GM12878 (cell line): ENCODE measurements around the gene PCGF1. TPM values are rescaled to one million over a fixed set of nuclear protein-coding genes. Genes with fewer than 3 reads are reported as not detected.
"Not testable (repeated sequence)": the region's sequence is repeated elsewhere in the genome, so short reads cannot be mapped to it uniquely, and the experiment has no call there.

ENCODE experiments used
- ATAC-seq: fragments of 200-7000 bp; cut with Tn5 transposase; 3 replicates; pipeline ENCODE4 v1.9.1; 2020; ENCODE audit warnings: mild to moderate bottlenecking, moderate library complexity
- BruUV-seq: library from RNA; stranded (reverse); fragments of 400-500 nt; replicated peaks from 2 replicates; lab custom pipeline; 2021; lab: Mats Ljungman, UMichigan
- CTCF ChIA-PET: fragments of 300-600 bp; sonication (Branson Sonifier 250); formaldehyde crosslinking; extraction: SDS; loops from one replicate; lab custom pipeline; 2021; ENCODE audit warnings: inconsistent platforms; lab: Yijun Ruan, JAX
- POLR2A ChIA-PET: fragments of 350-600 bp; formaldehyde crosslinking; extraction: SDS; loops from one replicate; lab custom pipeline; 2021; ENCODE audit warnings: inconsistent platforms; lab: Charles Lee
- RAD21 ChIA-PET: fragments of 300-600 bp; sonication (Branson Sonifier 250); formaldehyde crosslinking; loops from one replicate; lab custom pipeline; 2023; ENCODE audit warnings: antibody characterized with exemption; ENCODE audit not compliant: unreplicated experiment; lab: Charles Lee
- SMC1A ChIA-PET: fragments of 300-600 bp; sonication (Branson Sonifier 250); formaldehyde crosslinking; loops from one replicate; lab custom pipeline; 2023; ENCODE audit not compliant: unreplicated experiment, uncharacterized antibody; lab: Charles Lee
- DNase-seq: peaks from one replicate; pipeline ENCODE4 v3.0.0-alpha.2; 2011; ENCODE audit warnings: low read depth, low spot score
- FAIRE-seq: peaks from 3 replicates; lab custom pipeline; 2011; peaks lifted over from hg19 to GRCh38; lab: Jason Lieb, UNC
- H2AFZ ChIP-seq: 2 replicates; pipeline ENCODE4 v1.6.0; 2011; ENCODE audit warnings: low read depth, low read length, control low read depth; ENCODE audit not compliant: control insufficient read depth
- H3K27ac ChIP-seq: 2 replicates; pipeline ENCODE4 v1.5.1; 2011; ENCODE audit warnings: control low read depth; ENCODE audit not compliant: control insufficient read depth, insufficient read depth
- H3K27me3 ChIP-seq, 2 experiments: replicated peaks in 1 of 2; 2 replicates each; pipeline versions ENCODE4 v1.6.0 to v1.6.1; 2011; ENCODE audit warnings: low read length in 1 of 2; ENCODE audit not compliant: control insufficient read depth in 2 of 2, insufficient read depth in 2 of 2
- H3K36me3 ChIP-seq, 2 experiments: 2 replicates each; pipeline ENCODE4 v1.5.1; 2011; ENCODE audit warnings: low read length in 1 of 2; ENCODE audit not compliant: control insufficient read depth in 2 of 2, insufficient read depth in 2 of 2
- H3K4me1 ChIP-seq: 2 replicates; pipeline ENCODE4 v1.6.1; 2011; ENCODE audit warnings: mild to moderate bottlenecking, low read length, moderate library complexity, mixed read lengths; ENCODE audit not compliant: control insufficient read depth, insufficient read depth
- H3K4me2 ChIP-seq: 2 replicates; pipeline ENCODE4 v1.6.0; 2011; ENCODE audit warnings: control low read depth; ENCODE audit not compliant: control insufficient read depth, insufficient read depth
- H3K4me3 ChIP-seq: fragments of 200-600 bp; sonication (generic); 2 replicates; pipeline ENCODE4 v1.5.1; 2016
- H3K79me2 ChIP-seq: 2 replicates; pipeline ENCODE4 v1.6.0; 2011; ENCODE audit warnings: low read length; ENCODE audit not compliant: control insufficient read depth, insufficient read depth
- H3K9ac ChIP-seq: 2 replicates; pipeline ENCODE4 v1.8.0; 2011; ENCODE audit warnings: low read length, control low read depth, mixed read lengths; ENCODE audit not compliant: control insufficient read depth, insufficient read depth
- H3K9me3 ChIP-seq: replicated peaks from 3 replicates; pipeline ENCODE4 v1.5.1; 2011; ENCODE audit warnings: mild to moderate bottlenecking, low read length; ENCODE audit not compliant: control insufficient read depth, insufficient read depth
- H4K20me1 ChIP-seq: 2 replicates; pipeline ENCODE4 v1.6.0; 2011; ENCODE audit not compliant: control insufficient read depth, insufficient read depth
- BRCA1 ChIP-seq: IDR thresholded peaks from 2 replicates; pipeline ENCODE4 v1.6.1; 2011; ENCODE audit warnings: low read depth, low read length, improper control_type of control experiment
- ESRRA ChIP-seq: IDR thresholded peaks from 2 replicates; pipeline ENCODE4 v1.6.1; 2012; ENCODE audit warnings: mild to moderate bottlenecking, low read length, improper control_type of control experiment
- MEF2B ChIP-seq: fragments of 450-650 bp; IDR thresholded peaks from 2 replicates; pipeline ENCODE4 v1.6.1; 2018; ENCODE audit warnings: mild to moderate bottlenecking, moderate library complexity; ENCODE audit not compliant: partially characterized antibody, poor library complexity, severe bottlenecking
- NFXL1 ChIP-seq: fragments of 450-650 bp; IDR thresholded peaks from 2 replicates; pipeline ENCODE4 v1.6.1; 2017; ENCODE audit warnings: antibody characterized with exemption, mild to moderate bottlenecking, borderline replicate concordance
- RFX5 ChIP-seq: IDR thresholded peaks from 2 replicates; pipeline ENCODE4 v1.6.1; 2011; ENCODE audit warnings: low read depth, low read length, improper control_type of control experiment
- ZNF384 ChIP-seq: IDR thresholded peaks from 2 replicates; pipeline ENCODE4 v1.6.1; 2012; ENCODE audit warnings: low read depth, mild to moderate bottlenecking, low read length, improper control_type of control experiment, borderline replicate concordance
- WGBS: methylation state at CpG from one replicate; pipeline ENCODE4 v1.1.6; 2016; ENCODE audit warnings: low lambda C conversion rate; ENCODE audit not compliant: insufficient replicate concordance, insufficient coverage; ENCODE audit errors: missing lambda C conversion rate; 5-methylcytosine and 5-hydroxymethylcytosine counted together
- in situ Hi-C: fragments of 300-500 bp; cut with MboI; formaldehyde crosslinking; loops from 9 replicates; pipeline ENCODE4 v1.14.3; 2018; ENCODE audit warnings: mixed read lengths
- intact Hi-C: fragments of 100-400 bp; cut with micrococcal nuclease; formaldehyde crosslinking; loops from one replicate; pipeline ENCODE4 v1.14.2; 2022; ENCODE audit not compliant: unreplicated experiment
- polyA plus RNA-seq, 11 experiments: library from polyadenylated mRNA; depleted of rRNA in 4 of 11; unstranded in 6 of 11; stranded (reverse) in 5 of 11; fragments of >200 nt; fragmentation: Nextera tagmentation in 4 of 11; fragmentation: Illumina TruSeq in 1 of 11; extraction: Ambion mirVana in 4 of 11; extraction: Trizol in 1 of 11; gene quantifications; 1 replicate in 1 of 11; 2 replicates in 10 of 11; pipeline versions ENCODE4 v1.2.1 to v1.2.3, GENCODE V29; 2011 to 2016; ENCODE audit warnings: inconsistent platforms in 2 of 11, missing spikeins in 2 of 11, low read depth in 1 of 11
- total RNA-seq, 4 experiments: library from RNA; depleted of rRNA in 3 of 4; stranded (reverse); fragments of >200 nt in 3 of 4; fragmentation: Illumina TruSeq in 1 of 4; extraction: Trizol in 1 of 4; gene quantifications; 2 replicates each; pipeline versions ENCODE4 v1.2.1 to v1.2.3, GENCODE V29; 2013 to 2021
- TF ChIP-seq, protein P1 (sequence below), 3 experiments: IDR thresholded peaks in 2 of 3; conservative IDR thresholded peaks in 1 of 3; 2 replicates each; pipeline ENCODE4 v1.5.1; 2011; ENCODE audit warnings: low read depth in 3 of 3, low read length in 3 of 3, mild to moderate bottlenecking in 3 of 3, control low read depth in 2 of 3, moderate library complexity in 2 of 3, inconsistent platforms in 1 of 3, mixed read lengths in 1 of 3; ENCODE audit not compliant: control insufficient read depth in 2 of 3, insufficient read depth in 1 of 3; ENCODE audit errors: extremely low read depth in 1 of 3
- TF ChIP-seq, protein P2 (sequence below): fragments of 450-650 bp; IDR thresholded peaks from 2 replicates; pipeline ENCODE4 v1.6.1; 2017; ENCODE audit warnings: borderline replicate concordance

Gene PCGF1
- total and polyA plus RNA-seq, 10 of the 15 experiments (the other 5 are each of a cell fraction or from before 2014, with no cell fraction given): 23.1 to 50.8 (median 27.4) TPM

DNA sequence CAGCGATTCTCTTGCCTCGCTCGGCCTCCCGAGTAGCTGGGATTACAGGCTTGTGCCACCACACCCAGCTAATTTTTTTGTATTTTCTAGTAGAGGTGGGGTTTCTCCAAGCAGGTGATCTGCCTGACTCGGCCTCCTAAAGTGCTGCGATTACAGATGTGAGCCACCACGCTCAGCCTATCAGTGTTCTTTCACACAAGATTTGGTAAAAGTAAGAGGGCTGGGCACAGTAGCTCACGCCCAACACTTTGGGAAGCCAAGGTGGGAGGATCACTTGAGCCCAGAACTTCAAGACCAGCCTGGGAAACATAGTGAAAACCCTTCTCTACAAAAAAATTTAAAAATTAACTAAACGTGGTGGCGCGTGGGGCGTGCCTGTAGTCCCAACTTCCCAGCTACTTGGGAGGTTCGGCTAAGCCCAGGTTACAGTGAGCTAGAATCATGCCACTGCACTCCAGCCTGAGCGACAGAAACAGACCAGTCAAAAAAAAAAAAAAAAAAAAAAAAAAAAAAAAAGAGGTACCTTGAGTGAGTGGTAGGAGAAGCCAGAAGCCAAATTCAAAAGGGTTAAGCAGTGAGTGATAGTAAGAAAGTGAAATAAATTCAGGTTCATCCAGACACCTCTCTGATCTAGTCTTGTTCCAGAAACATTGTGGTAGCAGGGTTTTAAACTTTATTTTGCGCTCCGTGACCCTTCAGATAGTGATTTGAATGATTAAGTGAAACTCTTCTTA is 36.0 kb downstream of the PCGF1 start:
- H3K36me3 ChIP-seq: peaks cover 0 to 3% of the 10 kb centered on the region in 2 experiments; a peak in 2 of 4 replicates
- WGBS: 66% methylated on average over 16 of the region's 16 CpGs
- intact Hi-C loops: no loop called here
- peak overlapping the region; percentile 99 for H3K4me2 ChIP-seq
- ChIA-PET RAD21 (interaction anchor here (0.9 to 2.1 kb wide), 2 partner anchors 10 to 14 kb away, joined by 3 to 20 read pairs; partner anchors contain the start of genes CCDC142, TTC31 and WBP1), POLR2A (interaction anchor here (0.6 to 2.7 kb wide), 7 partner anchors 10 to 148 kb away, joined by 3 to 14 read pairs (median 4); partner anchors contain the start of genes INO80B and WBP1), SMC1A (no interaction called here), CTCF (interaction anchor here (1.0 to 2.7 kb wide), 3 partner anchors 10 to 117 kb away, joined by 3 to 20 read pairs (median 9); partner anchors contain the start of genes CCDC142 and TTC31)
- TF ChIP-seq BRCA1 (no peak), ZNF384 (peak; percentile 58; the same call in 1 of the 2 replicates), NFXL1 (no peak), ESRRA (no peak), RFX5 (no peak), MEF2B (no peak)
- TF ChIP-seq, protein P1, sequence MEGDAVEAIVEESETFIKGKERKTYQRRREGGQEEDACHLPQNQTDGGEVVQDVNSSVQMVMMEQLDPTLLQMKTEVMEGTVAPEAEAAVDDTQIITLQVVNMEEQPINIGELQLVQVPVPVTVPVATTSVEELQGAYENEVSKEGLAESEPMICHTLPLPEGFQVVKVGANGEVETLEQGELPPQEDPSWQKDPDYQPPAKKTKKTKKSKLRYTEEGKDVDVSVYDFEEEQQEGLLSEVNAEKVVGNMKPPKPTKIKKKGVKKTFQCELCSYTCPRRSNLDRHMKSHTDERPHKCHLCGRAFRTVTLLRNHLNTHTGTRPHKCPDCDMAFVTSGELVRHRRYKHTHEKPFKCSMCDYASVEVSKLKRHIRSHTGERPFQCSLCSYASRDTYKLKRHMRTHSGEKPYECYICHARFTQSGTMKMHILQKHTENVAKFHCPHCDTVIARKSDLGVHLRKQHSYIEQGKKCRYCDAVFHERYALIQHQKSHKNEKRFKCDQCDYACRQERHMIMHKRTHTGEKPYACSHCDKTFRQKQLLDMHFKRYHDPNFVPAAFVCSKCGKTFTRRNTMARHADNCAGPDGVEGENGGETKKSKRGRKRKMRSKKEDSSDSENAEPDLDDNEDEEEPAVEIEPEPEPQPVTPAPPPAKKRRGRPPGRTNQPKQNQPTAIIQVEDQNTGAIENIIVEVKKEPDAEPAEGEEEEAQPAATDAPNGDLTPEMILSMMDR (IDR thresholded peaks at IDR 0.05 in 2 of 3, conservative IDR thresholded peaks at IDR 0.05 in 1 of 3; ENCODE audit: control insufficient read depth in 2 of 3, extremely low read depth in 1 of 3, insufficient read depth in 1 of 3, low read depth in 3 of 3, low read length in 3 of 3): no peak
- TF ChIP-seq, protein P2, sequence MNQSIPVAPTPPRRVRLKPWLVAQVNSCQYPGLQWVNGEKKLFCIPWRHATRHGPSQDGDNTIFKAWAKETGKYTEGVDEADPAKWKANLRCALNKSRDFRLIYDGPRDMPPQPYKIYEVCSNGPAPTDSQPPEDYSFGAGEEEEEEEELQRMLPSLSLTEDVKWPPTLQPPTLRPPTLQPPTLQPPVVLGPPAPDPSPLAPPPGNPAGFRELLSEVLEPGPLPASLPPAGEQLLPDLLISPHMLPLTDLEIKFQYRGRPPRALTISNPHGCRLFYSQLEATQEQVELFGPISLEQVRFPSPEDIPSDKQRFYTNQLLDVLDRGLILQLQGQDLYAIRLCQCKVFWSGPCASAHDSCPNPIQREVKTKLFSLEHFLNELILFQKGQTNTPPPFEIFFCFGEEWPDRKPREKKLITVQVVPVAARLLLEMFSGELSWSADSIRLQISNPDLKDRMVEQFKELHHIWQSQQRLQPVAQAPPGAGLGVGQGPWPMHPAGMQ: no peak
- no peak overlapping the region for H2AFZ ChIP-seq
- peaks cover 10% of the 10 kb centered on the region for H3K79me2 ChIP-seq
- H4K20me1 ChIP-seq: no peaks in the 10 kb centered on the region
- no TSS peak for BruUV-seq
- DNase-seq: no peak
- no peak for ATAC-seq
- H3K4me3 ChIP-seq: peak overlapping the region; percentile 89
- no peaks in the 10 kb centered on the region for H3K27me3 ChIP-seq
- FAIRE-seq: peak; percentile 49
- 0 out of 2 replicates have a peak, but pooled peaks cover 6% of the 10 kb centered on the region for H3K4me1 ChIP-seq
- H3K27ac ChIP-seq: peak overlapping the region; percentile 93
- no peaks in the 10 kb centered on the region for H3K9me3 ChIP-seq
- H3K9ac ChIP-seq: peak overlapping the region; percentile 85
- in situ Hi-C loops: no loop called here

DNA sequence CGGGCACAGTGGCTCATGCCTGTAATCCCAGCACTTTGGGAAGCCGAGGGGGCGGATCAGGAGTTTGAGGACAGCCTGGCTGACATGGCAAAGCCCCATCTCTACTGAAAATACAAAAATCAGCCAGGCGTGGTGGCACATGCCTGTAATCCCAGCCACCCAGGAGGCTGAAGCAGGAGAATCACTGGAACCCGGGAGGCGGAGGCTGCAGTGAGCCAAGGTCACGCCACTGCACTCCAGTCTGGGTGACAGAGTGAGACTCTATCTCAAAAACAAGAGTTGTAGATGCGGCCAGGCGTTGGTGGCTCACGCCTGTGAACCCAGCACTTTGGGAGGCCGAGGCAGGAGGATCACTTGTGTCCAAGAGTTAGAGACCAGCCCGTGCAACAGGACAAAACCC is 36.8 kb downstream of the PCGF1 start:
- H2AFZ ChIP-seq, SMC1A ChIA-PET, FAIRE-seq, RAD21 ChIA-PET, H4K20me1 ChIP-seq, DNase-seq, in situ Hi-C loops, H3K9me3 ChIP-seq, BruUV-seq, H3K4me1 ChIP-seq, ATAC-seq, H3K27me3 ChIP-seq, H3K27ac ChIP-seq, H3K9ac ChIP-seq, H3K36me3 ChIP-seq, intact Hi-C loops, H3K4me2 ChIP-seq, H3K4me3 ChIP-seq: not testable (repeated sequence)
- peaks cover 14% of the 10 kb centered on the region for H3K79me2 ChIP-seq
- ChIA-PET CTCF (interaction anchor here (1.0 to 2.7 kb wide), 2 partner anchors 11 to 19 kb away, joined by 3 to 20 read pairs; partner anchors contain the start of genes CCDC142 and TTC31), POLR2A (interaction anchor here (0.6 to 2.7 kb wide), 5 partner anchors 11 to 149 kb away, joined by 3 to 14 read pairs (median 3); partner anchors contain the start of gene WBP1)
- WGBS: 93% methylated on average over 12 of the region's 12 CpGs
